Vagina (tissue), 2 donors: ENCODE results near the gene OLR1.
"Not testable (repeated sequence)": the region's sequence is repeated elsewhere in the genome, so short reads cannot be mapped to it uniquely, and the experiment has no call there.

Experiments used
- POLR2A ChIP-seq, 2 donors: fragments of 450-650 bp; IDR thresholded peaks; one replicate each; pipeline ENCODE4 v1.6.1; 2017; ENCODE audit warnings: antibody characterized with exemption in 2 of 2, mild to moderate bottlenecking in 2 of 2, moderate library complexity in 2 of 2
- POLR2AphosphoS5 ChIP-seq, 2 donors: sonication (generic); formaldehyde crosslinking; IDR thresholded peaks; one replicate each; pipeline ENCODE4 v1.9.0; 2017; ENCODE audit warnings: antibody characterized with exemption in 2 of 2, mild to moderate bottlenecking in 2 of 2, low read depth in 1 of 2; ENCODE audit not compliant: insufficient read depth in 1 of 2
- TF ChIP-seq, protein P1 (sequence below), 3 experiments: fragments of 450-650 bp in 2 of 3; fragments of 200-600 bp in 1 of 3; sonication (generic) in 1 of 3; IDR thresholded peaks; one replicate each; pipeline ENCODE4 v1.5.1; 2017 to 2019; ENCODE audit warnings: antibody characterized with exemption in 3 of 3, mild to moderate bottlenecking in 2 of 3, moderate library complexity in 2 of 3

DNA sequence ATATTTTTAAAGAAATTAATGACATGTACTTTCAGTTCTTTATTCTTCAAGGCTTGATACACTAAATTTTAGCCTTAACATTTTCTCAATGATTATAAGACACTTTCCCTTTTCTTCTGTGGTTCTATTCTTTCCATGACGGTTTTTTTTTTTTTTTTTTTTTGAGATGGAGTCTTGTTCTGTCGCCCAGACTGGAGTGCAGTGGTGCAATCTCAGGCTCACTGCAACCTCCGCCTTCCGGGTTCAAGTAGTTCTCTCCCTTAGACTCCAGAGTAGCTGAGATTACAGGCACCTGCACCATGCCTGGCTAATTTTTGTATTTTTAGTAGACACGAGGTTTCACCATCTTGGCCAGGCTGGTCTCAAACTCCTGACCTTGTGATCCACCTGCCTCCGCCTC is 15.0 kb upstream of the OLR1 start:
- TF ChIP-seq, protein P1, sequence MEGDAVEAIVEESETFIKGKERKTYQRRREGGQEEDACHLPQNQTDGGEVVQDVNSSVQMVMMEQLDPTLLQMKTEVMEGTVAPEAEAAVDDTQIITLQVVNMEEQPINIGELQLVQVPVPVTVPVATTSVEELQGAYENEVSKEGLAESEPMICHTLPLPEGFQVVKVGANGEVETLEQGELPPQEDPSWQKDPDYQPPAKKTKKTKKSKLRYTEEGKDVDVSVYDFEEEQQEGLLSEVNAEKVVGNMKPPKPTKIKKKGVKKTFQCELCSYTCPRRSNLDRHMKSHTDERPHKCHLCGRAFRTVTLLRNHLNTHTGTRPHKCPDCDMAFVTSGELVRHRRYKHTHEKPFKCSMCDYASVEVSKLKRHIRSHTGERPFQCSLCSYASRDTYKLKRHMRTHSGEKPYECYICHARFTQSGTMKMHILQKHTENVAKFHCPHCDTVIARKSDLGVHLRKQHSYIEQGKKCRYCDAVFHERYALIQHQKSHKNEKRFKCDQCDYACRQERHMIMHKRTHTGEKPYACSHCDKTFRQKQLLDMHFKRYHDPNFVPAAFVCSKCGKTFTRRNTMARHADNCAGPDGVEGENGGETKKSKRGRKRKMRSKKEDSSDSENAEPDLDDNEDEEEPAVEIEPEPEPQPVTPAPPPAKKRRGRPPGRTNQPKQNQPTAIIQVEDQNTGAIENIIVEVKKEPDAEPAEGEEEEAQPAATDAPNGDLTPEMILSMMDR (IDR thresholded peaks at IDR 0.05): not testable (repeated sequence)
- not testable (repeated sequence) for TF ChIP-seq POLR2AphosphoS5 (IDR thresholded peaks at IDR 0.05; ENCODE audit: insufficient read depth in 1 of 2, low read depth in 1 of 2); POLR2A (IDR thresholded peaks at IDR 0.05)
